ENCODE data around the gene ADAM12.

ADAM12 gene

GRCh38 chr10:126235091-126235978 lies 152.9 kb downstream of the ADAM12 start:
- TF ChIP-seq, protein P1, sequence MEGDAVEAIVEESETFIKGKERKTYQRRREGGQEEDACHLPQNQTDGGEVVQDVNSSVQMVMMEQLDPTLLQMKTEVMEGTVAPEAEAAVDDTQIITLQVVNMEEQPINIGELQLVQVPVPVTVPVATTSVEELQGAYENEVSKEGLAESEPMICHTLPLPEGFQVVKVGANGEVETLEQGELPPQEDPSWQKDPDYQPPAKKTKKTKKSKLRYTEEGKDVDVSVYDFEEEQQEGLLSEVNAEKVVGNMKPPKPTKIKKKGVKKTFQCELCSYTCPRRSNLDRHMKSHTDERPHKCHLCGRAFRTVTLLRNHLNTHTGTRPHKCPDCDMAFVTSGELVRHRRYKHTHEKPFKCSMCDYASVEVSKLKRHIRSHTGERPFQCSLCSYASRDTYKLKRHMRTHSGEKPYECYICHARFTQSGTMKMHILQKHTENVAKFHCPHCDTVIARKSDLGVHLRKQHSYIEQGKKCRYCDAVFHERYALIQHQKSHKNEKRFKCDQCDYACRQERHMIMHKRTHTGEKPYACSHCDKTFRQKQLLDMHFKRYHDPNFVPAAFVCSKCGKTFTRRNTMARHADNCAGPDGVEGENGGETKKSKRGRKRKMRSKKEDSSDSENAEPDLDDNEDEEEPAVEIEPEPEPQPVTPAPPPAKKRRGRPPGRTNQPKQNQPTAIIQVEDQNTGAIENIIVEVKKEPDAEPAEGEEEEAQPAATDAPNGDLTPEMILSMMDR (conservative IDR thresholded peaks at IDR 0.05) = no peak
- H3K27ac ChIP-seq = no peak overlapping the region

GRCh38 chr10:126234630-126235029 lies 153.6 kb downstream of the ADAM12 start:
- TF ChIP-seq, protein P1 (conservative IDR thresholded peaks at IDR 0.05) = no peak
- H3K27ac ChIP-seq = no peak overlapping the region

GRCh38 chr10:126233182-126234148 lies 154.8 kb downstream of the ADAM12 start:
- TF ChIP-seq, protein P1 (conservative IDR thresholded peaks at IDR 0.05) = no peak
- no peak overlapping the region for H3K27ac ChIP-seq

- TF ChIP-seq, protein P1 (conservative IDR thresholded peaks at IDR 0.05) = no peak
- H3K27ac ChIP-seq = no peak overlapping the region
These were observed 157.7 kb downstream of the ADAM12 start for GRCh38 chr10:126230587-126230986.

DNA sequence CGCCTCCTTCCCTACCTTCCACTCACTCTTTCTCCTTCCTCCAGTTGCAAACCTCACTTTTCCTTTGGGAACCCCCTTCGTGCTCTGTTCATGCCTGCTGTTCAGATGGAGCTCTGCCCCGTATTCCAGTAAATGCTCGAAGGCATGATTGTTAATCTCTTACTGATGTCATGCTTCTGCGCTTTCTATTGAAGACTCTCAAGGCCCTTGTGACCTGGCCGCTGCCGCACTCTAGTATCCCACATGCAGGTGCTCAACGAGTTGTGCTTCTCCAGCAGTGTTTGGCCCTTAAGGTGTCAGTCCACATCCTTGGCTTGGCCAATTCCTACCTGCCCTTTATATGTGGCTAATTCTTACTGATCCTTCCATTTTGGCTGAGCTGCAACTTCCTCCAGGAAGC lies 158.6 kb downstream of the ADAM12 start:
- H3K27ac ChIP-seq = no peak overlapping the region
- TF ChIP-seq, protein P1 (conservative IDR thresholded peaks at IDR 0.05) = no peak

- no peak overlapping the region for H3K27ac ChIP-seq
- TF ChIP-seq, protein P1 (conservative IDR thresholded peaks at IDR 0.05) = no peak
These were observed 160.5 kb downstream of the ADAM12 start for GRCh38 chr10:126227762-126228134.
